GM21360 (cell line): ENCODE data around the gene PTPRU.

Experiments used
- ATAC-seq: cut with Tn5 transposase; IDR thresholded peaks from one replicate; pipeline ENCODE4 v1.9.1; 2021; ENCODE audit warnings: mild to moderate bottlenecking, moderate library complexity; ENCODE audit not compliant: unreplicated experiment

The PTPRU gene

DNA sequence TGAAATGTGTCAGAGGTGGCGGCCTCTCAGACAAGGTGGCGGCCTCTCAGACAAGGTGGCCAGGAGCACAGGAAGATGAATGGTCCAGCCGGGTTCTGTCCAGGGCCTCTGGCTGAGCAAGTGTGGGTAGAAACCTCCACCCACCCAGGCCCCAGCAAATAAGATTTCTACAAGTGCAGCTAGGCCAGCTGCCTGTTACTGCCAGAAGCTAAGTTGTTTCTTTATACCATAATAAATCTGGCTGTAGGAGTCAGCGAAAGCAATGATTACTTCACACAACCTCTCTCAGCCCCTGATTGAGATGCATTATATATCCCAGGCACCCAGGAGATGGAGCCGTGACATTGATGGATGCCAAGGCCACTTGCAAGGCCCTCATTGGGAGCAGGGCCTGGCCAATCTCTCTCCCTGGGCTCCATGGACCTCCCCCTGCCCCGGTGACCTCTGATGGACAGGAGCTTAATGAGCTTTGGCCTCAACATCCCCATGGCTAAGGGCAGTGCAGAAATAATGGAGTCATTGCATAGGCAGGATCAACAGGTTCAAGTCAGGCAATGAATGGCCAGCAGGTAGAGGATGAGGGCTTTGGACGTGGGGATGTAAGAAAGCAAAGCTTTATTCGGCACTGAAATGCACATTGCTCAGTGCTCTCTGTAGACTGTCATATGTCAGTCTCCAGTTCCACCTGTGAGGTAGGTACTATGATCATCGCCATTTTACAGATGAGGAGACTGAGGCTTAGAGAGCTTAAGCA is 92.9 kb downstream of the PTPRU start:
- no peak for ATAC-seq

DNA sequence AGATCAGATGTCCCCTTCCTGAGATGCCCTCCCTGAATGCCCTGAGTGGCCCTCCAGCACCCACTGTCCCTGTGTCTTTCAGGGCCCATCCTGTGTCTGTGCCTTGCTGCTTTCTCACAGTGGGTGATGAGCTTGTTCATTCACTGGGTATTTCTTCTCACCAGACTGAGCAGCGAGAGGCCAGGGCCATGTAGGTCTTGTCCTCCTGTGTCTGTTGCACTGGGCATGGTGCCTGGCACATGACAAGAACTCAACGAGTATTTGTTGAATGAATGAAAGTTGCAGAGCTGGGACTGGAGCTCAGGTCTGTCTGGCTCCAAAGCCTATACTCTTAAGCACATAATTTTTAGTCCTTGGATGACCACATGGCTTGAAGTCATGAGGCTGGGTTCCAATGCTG is 93.8 kb downstream of the PTPRU start:
- no peak for ATAC-seq

- no peak for ATAC-seq
Observed at GRCh38 chr1:29330856-29331255, 94.5 kb downstream of the PTPRU start.

- ATAC-seq, result no peak
Observed at GRCh38 chr1:29331309-29331708, 95.0 kb downstream of the PTPRU start.

GRCh38 chr1:29331729-29332128 is 95.4 kb downstream of the PTPRU start:
- ATAC-seq, result no peak

- ATAC-seq, result no peak
Observed at GRCh38 chr1:29332204-29332603, 95.9 kb downstream of the PTPRU start.

GRCh38 chr1:29333008-29333407 is 96.7 kb downstream of the PTPRU start:
- no peak for ATAC-seq

- no peak for ATAC-seq
Observed at GRCh38 chr1:29335573-29335972, 99.3 kb downstream of the PTPRU start.

- no peak for ATAC-seq
Observed at GRCh38 chr1:29338908-29339575, 102.7 kb downstream of the PTPRU start.

DNA sequence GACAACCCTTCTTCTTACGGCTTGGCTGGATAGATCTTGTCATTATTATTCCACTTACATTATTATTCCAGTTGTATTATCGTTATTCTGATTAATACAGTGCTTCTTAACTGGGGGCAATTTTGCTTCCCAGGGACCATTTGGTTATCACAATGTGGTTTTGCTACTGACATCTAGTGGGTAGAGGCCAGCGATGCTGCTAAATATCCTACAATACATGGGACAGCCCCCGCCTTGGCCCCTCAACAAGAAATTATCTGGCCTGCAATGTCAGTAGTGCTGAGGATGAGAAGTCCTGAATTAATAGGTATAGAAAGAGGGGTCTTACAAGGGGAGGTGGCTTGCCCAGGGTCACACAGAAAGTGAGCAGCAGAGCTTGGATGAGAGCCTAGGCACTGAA is 105.6 kb downstream of the PTPRU start:
- ATAC-seq, result no peak

- no peak for ATAC-seq
Observed at GRCh38 chr1:29342351-29342750, 106.0 kb downstream of the PTPRU start.

- ATAC-seq, result no peak
Observed at GRCh38 chr1:29342983-29343382, 106.7 kb downstream of the PTPRU start.

- no peak for ATAC-seq
Observed at GRCh38 chr1:29343476-29343875, 107.2 kb downstream of the PTPRU start.

GRCh38 chr1:29343908-29344307 is 107.6 kb downstream of the PTPRU start:
- no peak for ATAC-seq

DNA sequence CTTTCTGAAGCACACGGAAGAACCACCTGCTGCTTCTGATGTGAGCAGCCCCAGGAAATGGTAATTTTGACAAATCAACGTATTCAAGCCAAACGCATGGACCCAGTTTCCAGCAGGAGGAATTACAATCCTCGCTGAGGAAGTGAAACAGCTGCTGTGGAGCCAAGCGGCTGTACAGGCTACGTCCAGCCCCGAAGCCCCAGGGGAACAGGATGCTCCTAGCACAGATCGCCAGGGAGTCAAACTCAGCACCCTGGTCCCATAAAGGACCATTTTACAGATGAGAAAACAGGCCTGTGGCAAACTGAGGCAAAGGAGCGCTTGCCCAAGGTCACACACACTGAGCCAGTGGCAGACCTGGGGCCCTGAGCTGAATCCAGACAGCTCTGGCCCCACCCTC is 108.0 kb downstream of the PTPRU start:
- ATAC-seq, result no peak

DNA sequence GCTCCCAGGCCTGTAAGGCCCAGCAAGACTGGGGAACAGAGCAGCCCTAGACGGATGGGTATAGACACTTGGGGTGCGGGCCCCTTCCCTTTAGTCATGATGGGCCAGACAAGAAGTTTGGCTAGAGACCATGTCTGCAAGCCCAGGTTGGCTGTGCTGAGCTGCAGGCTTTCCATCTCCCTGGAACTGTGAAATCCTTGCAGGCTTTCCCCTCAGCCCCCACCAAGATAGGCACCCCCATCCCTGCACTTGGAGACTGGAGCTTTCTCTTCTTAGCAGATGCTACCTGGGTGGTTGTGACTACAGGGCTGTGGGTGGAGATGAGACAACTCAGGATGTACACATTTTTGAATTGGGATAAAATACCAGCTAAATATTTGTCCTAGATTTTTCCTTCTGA is 110.3 kb downstream of the PTPRU start:
- no peak for ATAC-seq

DNA sequence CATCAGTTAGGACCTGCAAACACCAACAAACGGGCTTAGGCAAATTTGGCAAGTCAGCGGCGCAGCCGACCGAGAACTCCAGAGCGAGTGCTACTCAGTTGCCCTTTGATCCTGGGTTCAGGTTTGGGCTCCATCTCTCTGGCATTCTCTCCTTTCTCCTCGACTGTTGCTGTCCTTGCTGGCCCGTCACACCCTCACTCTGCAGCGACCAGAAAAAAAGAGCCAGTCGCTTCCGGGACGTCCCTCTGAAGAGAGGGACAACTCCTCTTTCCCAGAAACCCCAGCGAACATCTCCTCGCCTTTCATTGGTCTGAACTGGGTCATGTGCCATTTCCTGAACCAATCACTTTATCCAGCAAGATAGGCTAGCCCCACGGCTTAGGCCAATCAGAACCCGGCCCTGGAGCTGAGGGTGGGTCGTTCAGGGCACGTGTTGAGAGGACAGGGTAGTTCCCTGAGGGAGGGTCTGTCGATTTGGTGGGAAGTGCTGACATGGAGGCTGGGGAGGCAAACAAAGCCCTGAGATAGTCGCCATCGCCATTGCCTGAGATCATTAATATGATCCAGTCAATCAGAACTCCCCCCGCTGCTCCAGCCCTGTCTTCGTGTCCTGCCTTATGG is 113.7 kb downstream of the PTPRU start:
- no peak for ATAC-seq

- ATAC-seq, result no peak
Observed at GRCh38 chr1:29352719-29353420, 116.5 kb downstream of the PTPRU start.

- no peak for ATAC-seq
Observed at GRCh38 chr1:29354511-29355098, 118.3 kb downstream of the PTPRU start.

- no peak for ATAC-seq
Observed at GRCh38 chr1:29355375-29355774, 119.1 kb downstream of the PTPRU start.

DNA sequence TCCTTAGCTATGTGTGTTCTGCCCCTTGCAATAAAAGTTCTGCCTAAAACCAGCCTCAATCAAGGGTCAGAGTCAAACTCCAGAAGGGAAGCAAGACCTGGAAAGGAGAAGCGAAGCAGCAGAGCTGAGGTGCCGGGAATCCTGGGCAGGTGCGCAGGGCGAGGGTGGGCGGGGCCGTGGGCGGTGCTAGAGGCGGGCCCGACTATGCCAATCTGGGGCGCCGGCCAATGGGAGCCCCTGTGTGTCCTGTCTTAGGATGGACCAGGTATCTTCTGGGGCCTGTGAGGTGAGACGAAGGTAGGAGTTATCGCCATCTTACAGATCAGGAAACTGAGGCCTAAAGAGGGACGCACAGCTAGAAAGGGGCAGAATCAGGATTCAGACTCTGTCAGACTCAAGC is 120.3 kb downstream of the PTPRU start:
- ATAC-seq, result no peak
